GM08714 (cell line): Measurements from ENCODE around the gene CCDC87.
A peak's percentile ranks its signal among the peaks of the same experiment; 100 is the strongest.
"Not testable (repeated sequence)": the region's sequence is repeated elsewhere in the genome, so short reads cannot be mapped to it uniquely, and the experiment has no call there.

ENCODE experiments used
- H3K4me3 ChIP-seq: fragments of 200-500 bp; sonication (Bioruptor generic); 2 replicates; pipeline ENCODE4 v1.5.1; 2014; ENCODE audit warnings: mild to moderate bottlenecking, low read length, inconsistent platforms
- ZNF274 ChIP-seq: IDR thresholded peaks from 2 replicates; pipeline ENCODE4 v1.6.1; 2012; ENCODE audit warnings: mild to moderate bottlenecking, low read depth, low read length

The CCDC87 gene

GRCh38 chr11:66545701-66546367, 47.0 kb downstream of the CCDC87 start, which contains the start of gene ZDHHC24:
TSS of gene ZDHHC24 (minus strand) at chr11:66546048. CDS start at chr11:66546003, 45 bp downstream.
- TF ChIP-seq ZNF274 = no peak
- H3K4me3 ChIP-seq = peak within 1 kb of the TSS; percentile 92

GRCh38 chr11:66544952-66545351, 47.9 kb downstream of the CCDC87 start:
- H3K4me3 ChIP-seq = peak overlapping the region; percentile 92

GRCh38 chr11:66543263-66544107, 49.4 kb downstream of the CCDC87 start:
- no peak overlapping the region; the same call in 1 of the 2 replicates for H3K4me3 ChIP-seq
- no peak for TF ChIP-seq ZNF274

- TF ChIP-seq ZNF274 = no peak
- no peak overlapping the region for H3K4me3 ChIP-seq
Observed at GRCh38 chr11:66542362-66542761, 50.5 kb downstream of the CCDC87 start.

- no peak for TF ChIP-seq ZNF274
- H3K4me3 ChIP-seq = no peak overlapping the region
Observed at GRCh38 chr11:66541892-66542291, 51.0 kb downstream of the CCDC87 start.

- H3K4me3 ChIP-seq = not testable (repeated sequence)
Observed at GRCh38 chr11:66540598-66540997, 52.3 kb downstream of the CCDC87 start.
